HepG2 (cell line): Measurements from ENCODE around the gene CAPN11. TPM values are rescaled to one million over a fixed set of nuclear protein-coding genes. Genes with fewer than 3 reads are reported as not detected.
A peak's percentile ranks its signal among the peaks of the same experiment; 100 is the strongest.

ENCODE experiments used
- ARID3A ChIP-seq: IDR thresholded peaks from 2 replicates; pipeline ENCODE4 v1.6.1; 2012; ENCODE audit warnings: low read depth, low read length, improper control_type of control experiment
- ATF1 ChIP-seq: IDR thresholded peaks from 2 replicates; pipeline ENCODE4 v1.6.1; 2016; ENCODE audit warnings: mild to moderate bottlenecking, control low read depth
- MAFK ChIP-seq, 2 experiments: IDR thresholded peaks in 1 of 2; conservative IDR thresholded peaks in 1 of 2; 2 replicates each; pipeline ENCODE4 v1.6.1; 2011; ENCODE audit warnings: improper control_type of control experiment in 2 of 2, low read length in 2 of 2
- MEIS2 ChIP-seq: sonication (generic); formaldehyde crosslinking; IDR thresholded peaks from 2 replicates; pipeline ENCODE4 v1.9.0; 2021; ENCODE audit warnings: mild to moderate bottlenecking, missing genetic modification reagents
- NFIB ChIP-seq: sonication (generic); formaldehyde crosslinking; IDR thresholded peaks from 2 replicates; pipeline ENCODE4 v1.9.0; 2021; ENCODE audit warnings: missing genetic modification reagents, mild to moderate bottlenecking, borderline replicate concordance
- PITX1 ChIP-seq: sonication (generic); formaldehyde crosslinking; IDR thresholded peaks from 2 replicates; pipeline ENCODE4 v1.5.1; 2020; ENCODE audit warnings: mild to moderate bottlenecking, missing genetic modification reagents
- PRMT3 ChIP-seq: sonication (generic); formaldehyde crosslinking; IDR thresholded peaks from 2 replicates; pipeline ENCODE4 v1.8.1; 2022; ENCODE audit warnings: low read depth, mild to moderate bottlenecking, moderate library complexity, missing genetic modification reagents, borderline replicate concordance
- RFX5 ChIP-seq: IDR thresholded peaks from 2 replicates; pipeline ENCODE4 v1.6.1; 2011; ENCODE audit warnings: low read depth, low read length, improper control_type of control experiment
- RFXAP ChIP-seq: sonication (generic); formaldehyde crosslinking; IDR thresholded peaks from 2 replicates; pipeline ENCODE4 v1.4.0; 2020; ENCODE audit warnings: missing genetic modification reagents, borderline replicate concordance
- TAF1 ChIP-seq: sonication (generic); formaldehyde crosslinking; IDR thresholded peaks from 2 replicates; pipeline ENCODE4 v1.4.0; 2020; ENCODE audit warnings: missing genetic modification reagents
- TSC22D2 ChIP-seq: sonication (generic); formaldehyde crosslinking; IDR thresholded peaks from 2 replicates; pipeline ENCODE4 v1.5.1; 2020; ENCODE audit warnings: missing genetic modification reagents, mild to moderate bottlenecking, borderline replicate concordance
- ZC3H13 ChIP-seq: sonication (generic); formaldehyde crosslinking; IDR thresholded peaks from 2 replicates; pipeline ENCODE4 v1.8.1; 2023; ENCODE audit warnings: mild to moderate bottlenecking, missing genetic modification reagents, moderate library complexity
- ZFP36 ChIP-seq: fragments of 150-350 bp; IDR thresholded peaks from 2 replicates; pipeline ENCODE4 v1.6.1; 2018; ENCODE audit warnings: borderline replicate concordance, low read length, low read depth; ENCODE audit not compliant: partially characterized antibody
- ZNF124 ChIP-seq: sonication (generic); formaldehyde crosslinking; IDR thresholded peaks from 2 replicates; pipeline ENCODE4 v1.4.0; 2020; ENCODE audit warnings: missing genetic modification reagents
- ZNF256 ChIP-seq: sonication (generic); formaldehyde crosslinking; conservative IDR thresholded peaks from 2 replicates; pipeline ENCODE4 v1.4.0; 2020; ENCODE audit warnings: missing genetic modification reagents
- ZNF44 ChIP-seq: sonication (generic); formaldehyde crosslinking; IDR thresholded peaks from 2 replicates; pipeline ENCODE4 v1.5.1; 2020; ENCODE audit warnings: mild to moderate bottlenecking, missing genetic modification reagents
- ZNF441 ChIP-seq: sonication (generic); formaldehyde crosslinking; IDR thresholded peaks from 2 replicates; pipeline ENCODE4 v1.7.0; 2021; ENCODE audit warnings: missing genetic modification reagents, borderline replicate concordance
- ZNF446 ChIP-seq: sonication (generic); formaldehyde crosslinking; IDR thresholded peaks from 2 replicates; pipeline ENCODE4 v1.5.0; 2020; ENCODE audit warnings: mild to moderate bottlenecking, missing genetic modification reagents
- ZNF678 ChIP-seq: sonication (generic); formaldehyde crosslinking; IDR thresholded peaks from 2 replicates; pipeline ENCODE4 v1.4.0; 2020; ENCODE audit warnings: mild to moderate bottlenecking, missing genetic modification reagents
- ZNF7 ChIP-seq: IDR thresholded peaks from 2 replicates; pipeline ENCODE4 v1.6.1; 2016; ENCODE audit warnings: missing biosample characterization, missing genetic modification reagents
- ZNF839 ChIP-seq: sonication (generic); formaldehyde crosslinking; IDR thresholded peaks from 2 replicates; pipeline ENCODE4 v1.4.0; 2020; ENCODE audit warnings: missing genetic modification reagents, mild to moderate bottlenecking, borderline replicate concordance
- ZNF841 ChIP-seq: sonication (generic); formaldehyde crosslinking; IDR thresholded peaks from 2 replicates; pipeline ENCODE4 v1.8.1; 2023; ENCODE audit warnings: missing genetic modification reagents, borderline replicate concordance
- ZZZ3 ChIP-seq: sonication (generic); formaldehyde crosslinking; IDR thresholded peaks from 2 replicates; pipeline ENCODE4 v1.4.0; 2020; ENCODE audit warnings: missing genetic modification reagents, mild to moderate bottlenecking, borderline replicate concordance
- polyA plus RNA-seq, 8 experiments: library from polyadenylated mRNA; depleted of rRNA in 3 of 8; stranded (reverse) in 7 of 8; unstranded in 1 of 8; fragments of >200 nt; fragmentation: Illumina TruSeq in 4 of 8; extraction: Trizol in 4 of 8; gene quantifications; 2 replicates each; pipeline versions ENCODE4 v1.2.1 to v1.2.3, GENCODE V29; 2011 to 2016; ENCODE audit warnings: low read depth in 4 of 8, missing spikeins in 1 of 8, mixed read lengths in 1 of 8; ENCODE audit not compliant: insufficient read depth in 1 of 8
- total RNA-seq, 5 experiments: library from RNA; depleted of rRNA; stranded (reverse); fragments of >200 nt; fragmentation: Illumina TruSeq; extraction: Trizol; gene quantifications; 2 replicates each; pipeline ENCODE4 v1.2.3, GENCODE V29; 2016; ENCODE audit warnings: low read depth in 1 of 5
- TF ChIP-seq, protein P1 (sequence below): sonication (generic); formaldehyde crosslinking; IDR thresholded peaks from 2 replicates; pipeline ENCODE4 v1.4.0; 2020; ENCODE audit warnings: missing genetic modification reagents, borderline replicate concordance
- TF ChIP-seq, protein P2 (sequence below): sonication (generic); formaldehyde crosslinking; IDR thresholded peaks from 2 replicates; pipeline ENCODE4 v1.5.0; 2020; ENCODE audit warnings: mild to moderate bottlenecking, missing genetic modification reagents, borderline replicate concordance

The CAPN11 gene
- total and polyA plus RNA-seq, 2 of the 13 experiments (the other 11 are each of a cell fraction or from before 2014, with no cell fraction given): 0.07 to 0.11 TPM

- TF ChIP-seq ZZZ3 (CRISPR knock-in tag) (no peak), ZNF256 (CRISPR knock-in tag) (no peak), PITX1 (CRISPR knock-in tag) (peak; percentile 51; the same call in 1 of the 2 replicates), ARID3A (no peak), ZC3H13 (CRISPR knock-in tag) (no peak), ZNF124 (CRISPR knock-in tag) (no peak), TSC22D2 (CRISPR knock-in tag) (no peak), ZNF841 (CRISPR knock-in tag) (no peak), ATF1 (CRISPR knock-in tag) (0 out of 2 replicates have a peak, but pooled peaks have one; percentile 31), ZNF839 (CRISPR knock-in tag) (no peak), ZNF678 (CRISPR knock-in tag) (no peak), ZNF7 (no peak), MAFK (conservative IDR thresholded peaks at IDR 0.05 in 1 of 2, IDR thresholded peaks at IDR 0.05 in 1 of 2; ENCODE audit: low read length in 2 of 2) (no peak), NFIB (CRISPR knock-in tag) (no peak), ZFP36 (no peak), ZNF441 (CRISPR knock-in tag) (no peak), ZNF44 (CRISPR knock-in tag) (peak; percentile 93; the same call in 1 of the 2 replicates), RFXAP (CRISPR knock-in tag) (0 out of 2 replicates have a peak, but pooled peaks have one; percentile 31), MEIS2 (CRISPR knock-in tag) (0 out of 2 replicates have a peak, but pooled peaks have one; percentile 26), PRMT3 (CRISPR knock-in tag) (no peak), RFX5 (no peak), ZNF446 (no peak), TAF1 (CRISPR knock-in tag) (no peak)
- TF ChIP-seq, protein P1, sequence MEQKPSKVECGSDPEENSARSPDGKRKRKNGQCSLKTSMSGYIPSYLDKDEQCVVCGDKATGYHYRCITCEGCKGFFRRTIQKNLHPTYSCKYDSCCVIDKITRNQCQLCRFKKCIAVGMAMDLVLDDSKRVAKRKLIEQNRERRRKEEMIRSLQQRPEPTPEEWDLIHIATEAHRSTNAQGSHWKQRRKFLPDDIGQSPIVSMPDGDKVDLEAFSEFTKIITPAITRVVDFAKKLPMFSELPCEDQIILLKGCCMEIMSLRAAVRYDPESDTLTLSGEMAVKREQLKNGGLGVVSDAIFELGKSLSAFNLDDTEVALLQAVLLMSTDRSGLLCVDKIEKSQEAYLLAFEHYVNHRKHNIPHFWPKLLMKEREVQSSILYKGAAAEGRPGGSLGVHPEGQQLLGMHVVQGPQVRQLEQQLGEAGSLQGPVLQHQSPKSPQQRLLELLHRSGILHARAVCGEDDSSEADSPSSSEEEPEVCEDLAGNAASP (CRISPR knock-in tag): no peak; the same call in 1 of the 2 replicates
- TF ChIP-seq, protein P2, sequence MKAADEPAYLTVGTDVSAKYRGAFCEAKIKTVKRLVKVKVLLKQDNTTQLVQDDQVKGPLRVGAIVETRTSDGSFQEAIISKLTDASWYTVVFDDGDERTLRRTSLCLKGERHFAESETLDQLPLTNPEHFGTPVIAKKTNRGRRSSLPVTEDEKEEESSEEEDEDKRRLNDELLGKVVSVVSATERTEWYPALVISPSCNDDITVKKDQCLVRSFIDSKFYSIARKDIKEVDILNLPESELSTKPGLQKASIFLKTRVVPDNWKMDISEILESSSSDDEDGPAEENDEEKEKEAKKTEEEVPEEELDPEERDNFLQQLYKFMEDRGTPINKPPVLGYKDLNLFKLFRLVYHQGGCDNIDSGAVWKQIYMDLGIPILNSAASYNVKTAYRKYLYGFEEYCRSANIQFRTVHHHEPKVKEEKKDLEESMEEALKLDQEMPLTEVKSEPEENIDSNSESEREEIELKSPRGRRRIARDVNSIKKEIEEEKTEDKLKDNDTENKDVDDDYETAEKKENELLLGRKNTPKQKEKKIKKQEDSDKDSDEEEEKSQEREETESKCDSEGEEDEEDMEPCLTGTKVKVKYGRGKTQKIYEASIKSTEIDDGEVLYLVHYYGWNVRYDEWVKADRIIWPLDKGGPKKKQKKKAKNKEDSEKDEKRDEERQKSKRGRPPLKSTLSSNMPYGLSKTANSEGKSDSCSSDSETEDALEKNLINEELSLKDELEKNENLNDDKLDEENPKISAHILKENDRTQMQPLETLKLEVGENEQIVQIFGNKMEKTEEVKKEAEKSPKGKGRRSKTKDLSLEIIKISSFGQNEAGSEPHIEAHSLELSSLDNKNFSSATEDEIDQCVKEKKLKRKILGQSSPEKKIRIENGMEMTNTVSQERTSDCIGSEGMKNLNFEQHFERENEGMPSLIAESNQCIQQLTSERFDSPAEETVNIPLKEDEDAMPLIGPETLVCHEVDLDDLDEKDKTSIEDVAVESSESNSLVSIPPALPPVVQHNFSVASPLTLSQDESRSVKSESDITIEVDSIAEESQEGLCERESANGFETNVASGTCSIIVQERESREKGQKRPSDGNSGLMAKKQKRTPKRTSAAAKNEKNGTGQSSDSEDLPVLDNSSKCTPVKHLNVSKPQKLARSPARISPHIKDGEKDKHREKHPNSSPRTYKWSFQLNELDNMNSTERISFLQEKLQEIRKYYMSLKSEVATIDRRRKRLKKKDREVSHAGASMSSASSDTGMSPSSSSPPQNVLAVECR (CRISPR knock-in tag): peak; percentile 19; the same call in 1 of the 2 replicates
Measured at GRCh38 chr6:44142835-44143234, 15.8 kb upstream of the CAPN11 start (continued).
